Effector memory CD8-positive, alpha-beta T cell (primary cell): ENCODE measurements around the gene ZNF99.
"Not testable (repeated sequence)": the region's sequence is repeated elsewhere in the genome, so short reads cannot be mapped to it uniquely, and the experiment has no call there.

Experiments used
- ATAC-seq: fragments of 150-1000 bp; cut with Tn5 transposase; replicated peaks from 2 replicates; pipeline ENCODE4 v1.10.0; 2021; ENCODE audit warnings: mild to moderate bottlenecking, moderate library complexity
- DNase-seq, 3 experiments: peaks; one replicate each; pipeline ENCODE4 v3.0.0; 2021
- H3K27ac Mint-ChIP-seq, 2 donors: one replicate each; pipeline ENCODE4 v1.8.0; 2022; ENCODE audit warnings: mild to moderate bottlenecking in 2 of 2, mixed read lengths in 2 of 2, moderate library complexity in 2 of 2
- H3K27me3 Mint-ChIP-seq, 2 donors: one replicate each; pipeline ENCODE4 v1.8.0; 2022; ENCODE audit warnings: mixed read lengths in 2 of 2
- H3K36me3 Mint-ChIP-seq: one replicate; pipeline ENCODE4 v1.8.0; 2022; ENCODE audit warnings: mild to moderate bottlenecking, moderate library complexity, mixed read lengths; ENCODE audit not compliant: insufficient read depth
- H3K4me1 Mint-ChIP-seq, 2 donors: one replicate each; pipeline ENCODE4 v1.8.0; 2022; ENCODE audit warnings: low read depth in 2 of 2, mixed read lengths in 2 of 2
- H3K4me3 Mint-ChIP-seq, 2 donors: one replicate each; pipeline ENCODE4 v1.8.0; 2022; ENCODE audit warnings: mild to moderate bottlenecking in 2 of 2, mixed read lengths in 2 of 2, moderate library complexity in 2 of 2
- H3K9me3 Mint-ChIP-seq, 2 donors: one replicate each; pipeline ENCODE4 v1.8.0; 2022; ENCODE audit warnings: mixed read lengths in 2 of 2

ZNF99 gene

GRCh38 chr19:22703096-22703495 is 80.9 kb downstream of the ZNF99 start:
- H3K4me1 Mint-ChIP-seq, H3K27ac Mint-ChIP-seq, H3K9me3 Mint-ChIP-seq, H3K27me3 Mint-ChIP-seq, DNase-seq, H3K4me3 Mint-ChIP-seq, ATAC-seq, H3K36me3 Mint-ChIP-seq: not testable (repeated sequence)

- not testable (repeated sequence) for H3K4me1 Mint-ChIP-seq, ATAC-seq, H3K27ac Mint-ChIP-seq, H3K27me3 Mint-ChIP-seq, H3K36me3 Mint-ChIP-seq, DNase-seq, H3K9me3 Mint-ChIP-seq, H3K4me3 Mint-ChIP-seq
Observed at GRCh38 chr19:22702661-22703060, 81.3 kb downstream of the ZNF99 start.
